SK-N-SH treated with all-trans-retinoic acid at 6 μM for 48 hours (cell line): ENCODE measurements around the gene ANP32A.

ENCODE experiments used
- ATAC-seq: fragments of 200-7000 bp; cut with Tn5 transposase; 3 replicates; pipeline ENCODE4 v1.9.1; 2020; ENCODE audit warnings: mild to moderate bottlenecking, moderate library complexity
- ARNTL ChIP-seq: fragments of 450-650 bp; formaldehyde crosslinking; IDR thresholded peaks from 2 replicates; pipeline ENCODE4 v1.5.0; 2020; ENCODE audit warnings: low read depth, mild to moderate bottlenecking, moderate library complexity, borderline replicate concordance
- BACH2 ChIP-seq: fragments of 250-450 bp; sonication (Bioruptor Pico); IDR thresholded peaks from 2 replicates; pipeline ENCODE4 v1.9.0; 2021; ENCODE audit warnings: mild to moderate bottlenecking, borderline replicate concordance
- CSDC2 ChIP-seq: fragments of 250-450 bp; sonication (Bioruptor Pico); IDR thresholded peaks from 2 replicates; pipeline ENCODE4 v1.5.0; 2020; ENCODE audit warnings: mild to moderate bottlenecking, moderate library complexity
- CSRNP3 ChIP-seq: fragments of 250-450 bp; sonication (Bioruptor Pico); IDR thresholded peaks from 2 replicates; pipeline ENCODE4 v1.5.1; 2021; ENCODE audit warnings: mild to moderate bottlenecking, moderate library complexity
- ESRRG ChIP-seq: fragments of 250-450 bp; sonication (Bioruptor Pico); IDR thresholded peaks from 2 replicates; pipeline ENCODE4 v1.6.1; 2021; ENCODE audit warnings: mild to moderate bottlenecking
- GLIS3 ChIP-seq: fragments of 250-450 bp; sonication (Bioruptor Pico); IDR thresholded peaks from 2 replicates; pipeline ENCODE4 v1.5.0; 2020; ENCODE audit warnings: mild to moderate bottlenecking, moderate library complexity
- OSR1 ChIP-seq: fragments of 250-450 bp; sonication (Bioruptor Pico); IDR thresholded peaks from 2 replicates; pipeline ENCODE4 v1.8.0; 2022; ENCODE audit warnings: moderate library complexity, mild to moderate bottlenecking, inconsistent platforms
- PPARA ChIP-seq: fragments of 250-450 bp; sonication (Bioruptor Pico); IDR thresholded peaks from 2 replicates; pipeline ENCODE4 v1.5.0; 2020; ENCODE audit warnings: mild to moderate bottlenecking, borderline replicate concordance
- SNAI2 ChIP-seq: fragments of 250-450 bp; sonication (Bioruptor Pico); IDR thresholded peaks from 2 replicates; pipeline ENCODE4 v1.5.0; 2020; ENCODE audit warnings: mild to moderate bottlenecking, moderate library complexity
- TCF4 ChIP-seq: fragments of 250-450 bp; sonication (Bioruptor Pico); IDR thresholded peaks from 2 replicates; pipeline ENCODE4 v1.8.0; 2021; ENCODE audit warnings: mild to moderate bottlenecking, moderate library complexity, borderline replicate concordance
- TOX ChIP-seq: fragments of 250-450 bp; sonication (Bioruptor Pico); IDR thresholded peaks from 2 replicates; pipeline ENCODE4 v1.8.0; 2021; ENCODE audit warnings: mild to moderate bottlenecking, moderate library complexity, borderline replicate concordance
- ZC3H10 ChIP-seq: fragments of 250-450 bp; sonication (Bioruptor Pico); IDR thresholded peaks from 2 replicates; pipeline ENCODE4 v1.5.1; 2021; ENCODE audit warnings: mild to moderate bottlenecking, moderate library complexity
- ZFP3 ChIP-seq: fragments of 250-450 bp; sonication (Bioruptor Pico); IDR thresholded peaks from 2 replicates; pipeline ENCODE4 v1.5.0; 2020; ENCODE audit warnings: mild to moderate bottlenecking, moderate library complexity
- ZFP30 ChIP-seq: fragments of 450-650 bp; formaldehyde crosslinking; IDR thresholded peaks from 2 replicates; pipeline ENCODE4 v1.5.0; 2022; ENCODE audit warnings: mild to moderate bottlenecking, moderate library complexity
- ZNF565 ChIP-seq: fragments of 450-650 bp; formaldehyde crosslinking; conservative IDR thresholded peaks from 2 replicates; pipeline ENCODE4 v1.5.0; 2020; ENCODE audit warnings: low read depth, mild to moderate bottlenecking, moderate library complexity
- ZNF70 ChIP-seq: fragments of 450-650 bp; formaldehyde crosslinking; IDR thresholded peaks from 2 replicates; pipeline ENCODE4 v1.5.0; 2020; ENCODE audit warnings: mild to moderate bottlenecking, moderate library complexity
- ZNF8 ChIP-seq: fragments of 450-650 bp; formaldehyde crosslinking; IDR thresholded peaks from 2 replicates; pipeline ENCODE4 v1.5.0; 2020; ENCODE audit warnings: mild to moderate bottlenecking, moderate library complexity
- TF ChIP-seq, protein P1 (sequence below): fragments of 250-450 bp; sonication (Bioruptor Pico); IDR thresholded peaks from 2 replicates; pipeline ENCODE4 v1.5.0; 2020; ENCODE audit warnings: mild to moderate bottlenecking, moderate library complexity
- TF ChIP-seq, protein P2 (sequence below): fragments of 250-450 bp; sonication (Bioruptor Pico); IDR thresholded peaks from 2 replicates; pipeline ENCODE4 v1.5.1; 2020; ENCODE audit warnings: low read depth, mild to moderate bottlenecking, moderate library complexity
- TF ChIP-seq, protein P3 (sequence below): fragments of 250-450 bp; sonication (Bioruptor Pico); IDR thresholded peaks from 2 replicates; pipeline ENCODE4 v1.8.0; 2020; ENCODE audit warnings: mild to moderate bottlenecking, moderate library complexity, borderline replicate concordance
- TF ChIP-seq, protein P4 (sequence below): fragments of 250-450 bp; sonication (Bioruptor Pico); IDR thresholded peaks from 2 replicates; pipeline ENCODE4 v1.8.0; 2021; ENCODE audit warnings: low read depth, mild to moderate bottlenecking, moderate library complexity, borderline replicate concordance

Gene ANP32A

GRCh38 chr15:68812069-68812468 lies 8.6 kb downstream of the ANP32A start:
- TF ChIP-seq ARNTL (CRISPR knock-in tag) (no peak), ZFP3 (CRISPR knock-in tag) (no peak), ZNF8 (CRISPR knock-in tag) (no peak), CSDC2 (CRISPR knock-in tag) (no peak), ZFP30 (CRISPR knock-in tag) (no peak)
- TF ChIP-seq, protein P1, sequence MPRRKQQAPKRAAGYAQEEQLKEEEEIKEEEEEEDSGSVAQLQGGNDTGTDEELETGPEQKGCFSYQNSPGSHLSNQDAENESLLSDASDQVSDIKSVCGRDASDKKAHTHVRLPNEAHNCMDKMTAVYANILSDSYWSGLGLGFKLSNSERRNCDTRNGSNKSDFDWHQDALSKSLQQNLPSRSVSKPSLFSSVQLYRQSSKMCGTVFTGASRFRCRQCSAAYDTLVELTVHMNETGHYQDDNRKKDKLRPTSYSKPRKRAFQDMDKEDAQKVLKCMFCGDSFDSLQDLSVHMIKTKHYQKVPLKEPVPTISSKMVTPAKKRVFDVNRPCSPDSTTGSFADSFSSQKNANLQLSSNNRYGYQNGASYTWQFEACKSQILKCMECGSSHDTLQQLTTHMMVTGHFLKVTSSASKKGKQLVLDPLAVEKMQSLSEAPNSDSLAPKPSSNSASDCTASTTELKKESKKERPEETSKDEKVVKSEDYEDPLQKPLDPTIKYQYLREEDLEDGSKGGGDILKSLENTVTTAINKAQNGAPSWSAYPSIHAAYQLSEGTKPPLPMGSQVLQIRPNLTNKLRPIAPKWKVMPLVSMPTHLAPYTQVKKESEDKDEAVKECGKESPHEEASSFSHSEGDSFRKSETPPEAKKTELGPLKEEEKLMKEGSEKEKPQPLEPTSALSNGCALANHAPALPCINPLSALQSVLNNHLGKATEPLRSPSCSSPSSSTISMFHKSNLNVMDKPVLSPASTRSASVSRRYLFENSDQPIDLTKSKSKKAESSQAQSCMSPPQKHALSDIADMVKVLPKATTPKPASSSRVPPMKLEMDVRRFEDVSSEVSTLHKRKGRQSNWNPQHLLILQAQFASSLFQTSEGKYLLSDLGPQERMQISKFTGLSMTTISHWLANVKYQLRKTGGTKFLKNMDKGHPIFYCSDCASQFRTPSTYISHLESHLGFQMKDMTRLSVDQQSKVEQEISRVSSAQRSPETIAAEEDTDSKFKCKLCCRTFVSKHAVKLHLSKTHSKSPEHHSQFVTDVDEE = no peak
- TF ChIP-seq, protein P2, sequence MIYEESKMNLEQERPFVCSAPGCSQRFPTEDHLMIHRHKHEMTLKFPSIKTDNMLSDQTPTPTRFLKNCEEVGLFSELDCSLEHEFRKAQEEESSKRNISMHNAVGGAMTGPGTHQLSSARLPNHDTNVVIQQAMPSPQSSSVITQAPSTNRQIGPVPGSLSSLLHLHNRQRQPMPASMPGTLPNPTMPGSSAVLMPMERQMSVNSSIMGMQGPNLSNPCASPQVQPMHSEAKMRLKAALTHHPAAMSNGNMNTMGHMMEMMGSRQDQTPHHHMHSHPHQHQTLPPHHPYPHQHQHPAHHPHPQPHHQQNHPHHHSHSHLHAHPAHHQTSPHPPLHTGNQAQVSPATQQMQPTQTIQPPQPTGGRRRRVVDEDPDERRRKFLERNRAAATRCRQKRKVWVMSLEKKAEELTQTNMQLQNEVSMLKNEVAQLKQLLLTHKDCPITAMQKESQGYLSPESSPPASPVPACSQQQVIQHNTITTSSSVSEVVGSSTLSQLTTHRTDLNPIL = no peak
- ATAC-seq = no peak

DNA sequence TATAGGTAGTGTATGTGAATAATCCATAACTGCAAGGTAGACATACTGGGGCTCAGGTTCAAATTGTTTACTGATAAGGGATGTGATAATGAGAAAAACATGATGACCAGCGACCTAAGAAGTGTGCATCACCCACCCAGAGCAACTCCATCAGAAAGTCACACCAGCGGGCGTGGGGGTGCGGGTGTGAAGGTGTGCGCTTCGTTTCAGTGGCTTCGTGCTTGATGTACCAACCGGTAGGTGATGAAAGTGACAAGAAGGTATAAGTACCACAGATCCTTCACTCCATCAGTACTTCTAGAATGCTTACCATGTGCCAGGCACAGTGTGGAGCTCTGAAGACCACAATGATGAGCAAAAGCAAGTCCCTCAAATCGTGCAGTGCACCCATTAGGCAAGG lies 11.2 kb downstream of the ANP32A start:
- TF ChIP-seq SNAI2 (CRISPR knock-in tag) (no peak), ARNTL (CRISPR knock-in tag) (no peak), GLIS3 (no peak), ZNF8 (CRISPR knock-in tag) (no peak), ZFP30 (CRISPR knock-in tag) (no peak), ZNF565 (CRISPR knock-in tag) (no peak), CSDC2 (CRISPR knock-in tag) (no peak)
- TF ChIP-seq, protein P3, sequence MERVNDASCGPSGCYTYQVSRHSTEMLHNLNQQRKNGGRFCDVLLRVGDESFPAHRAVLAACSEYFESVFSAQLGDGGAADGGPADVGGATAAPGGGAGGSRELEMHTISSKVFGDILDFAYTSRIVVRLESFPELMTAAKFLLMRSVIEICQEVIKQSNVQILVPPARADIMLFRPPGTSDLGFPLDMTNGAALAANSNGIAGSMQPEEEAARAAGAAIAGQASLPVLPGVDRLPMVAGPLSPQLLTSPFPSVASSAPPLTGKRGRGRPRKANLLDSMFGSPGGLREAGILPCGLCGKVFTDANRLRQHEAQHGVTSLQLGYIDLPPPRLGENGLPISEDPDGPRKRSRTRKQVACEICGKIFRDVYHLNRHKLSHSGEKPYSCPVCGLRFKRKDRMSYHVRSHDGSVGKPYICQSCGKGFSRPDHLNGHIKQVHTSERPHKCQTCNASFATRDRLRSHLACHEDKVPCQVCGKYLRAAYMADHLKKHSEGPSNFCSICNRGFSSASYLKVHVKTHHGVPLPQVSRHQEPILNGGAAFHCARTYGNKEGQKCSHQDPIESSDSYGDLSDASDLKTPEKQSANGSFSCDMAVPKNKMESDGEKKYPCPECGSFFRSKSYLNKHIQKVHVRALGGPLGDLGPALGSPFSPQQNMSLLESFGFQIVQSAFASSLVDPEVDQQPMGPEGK (CRISPR knock-in tag) = no peak
- TF ChIP-seq, protein P4, sequence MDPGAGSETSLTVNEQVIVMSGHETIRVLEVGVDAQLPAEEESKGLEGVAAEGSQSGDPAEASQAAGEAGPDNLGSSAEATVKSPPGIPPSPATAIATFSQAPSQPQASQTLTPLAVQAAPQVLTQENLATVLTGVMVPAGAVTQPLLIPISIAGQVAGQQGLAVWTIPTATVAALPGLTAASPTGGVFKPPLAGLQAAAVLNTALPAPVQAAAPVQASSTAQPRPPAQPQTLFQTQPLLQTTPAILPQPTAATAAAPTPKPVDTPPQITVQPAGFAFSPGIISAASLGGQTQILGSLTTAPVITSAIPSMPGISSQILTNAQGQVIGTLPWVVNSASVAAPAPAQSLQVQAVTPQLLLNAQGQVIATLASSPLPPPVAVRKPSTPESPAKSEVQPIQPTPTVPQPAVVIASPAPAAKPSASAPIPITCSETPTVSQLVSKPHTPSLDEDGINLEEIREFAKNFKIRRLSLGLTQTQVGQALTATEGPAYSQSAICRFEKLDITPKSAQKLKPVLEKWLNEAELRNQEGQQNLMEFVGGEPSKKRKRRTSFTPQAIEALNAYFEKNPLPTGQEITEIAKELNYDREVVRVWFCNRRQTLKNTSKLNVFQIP = no peak
- TF ChIP-seq, all 23 proteins: peak for 0
- ATAC-seq = no peak

DNA sequence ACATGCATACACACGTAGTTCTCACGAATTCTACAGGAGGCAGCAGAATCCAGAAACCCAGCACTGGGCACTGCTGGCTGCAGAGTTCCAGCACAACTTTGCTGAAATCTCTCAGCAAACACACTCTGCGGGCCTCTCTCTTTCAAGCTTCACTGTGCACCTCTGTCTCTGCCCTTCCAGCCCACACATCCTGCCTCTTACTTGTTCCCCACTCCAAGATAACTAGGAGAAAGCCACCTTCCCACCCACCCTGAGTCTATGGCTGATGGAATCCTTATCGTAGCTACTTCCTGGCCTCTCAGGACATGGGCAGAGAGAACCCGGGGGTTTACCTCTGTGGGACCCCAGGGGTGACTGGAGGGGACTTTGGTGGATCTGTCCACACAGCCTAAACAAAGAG lies 11.9 kb downstream of the ANP32A start:
- no peak for TF ChIP-seq PPARA
- no peak for TF ChIP-seq BACH2 (CRISPR knock-in tag)
- TF ChIP-seq, protein P4 = no peak
- no peak for TF ChIP-seq ESRRG (CRISPR knock-in tag)
- TF ChIP-seq ZFP3 (CRISPR knock-in tag) = no peak
- no peak for TF ChIP-seq CSRNP3 (CRISPR knock-in tag)
- no peak for TF ChIP-seq ZC3H10 (CRISPR knock-in tag)
- no peak for TF ChIP-seq ZNF565 (CRISPR knock-in tag)
- TF ChIP-seq, protein P3 (CRISPR knock-in tag) = no peak
- no peak for TF ChIP-seq ZNF70
- no peak for TF ChIP-seq OSR1 (CRISPR knock-in tag)
- TF ChIP-seq ARNTL (CRISPR knock-in tag) = no peak
- no peak for TF ChIP-seq ZNF8 (CRISPR knock-in tag)
- TF ChIP-seq, protein P2 = no peak
- TF ChIP-seq TOX (CRISPR knock-in tag) = no peak
- no peak for TF ChIP-seq TCF4 (CRISPR knock-in tag)
- TF ChIP-seq ZFP30 (CRISPR knock-in tag) = no peak
- TF ChIP-seq GLIS3 = no peak
- no peak for TF ChIP-seq SNAI2 (CRISPR knock-in tag)
- no peak for ATAC-seq
